NCI-H82 (cell line): Measurements from ENCODE around the gene STK36.

ENCODE experiments used
- DNase-seq: peaks from one replicate; lab custom pipeline; 2025; lab: John Stamatoyannopoulos, UW

Gene STK36

DNA sequence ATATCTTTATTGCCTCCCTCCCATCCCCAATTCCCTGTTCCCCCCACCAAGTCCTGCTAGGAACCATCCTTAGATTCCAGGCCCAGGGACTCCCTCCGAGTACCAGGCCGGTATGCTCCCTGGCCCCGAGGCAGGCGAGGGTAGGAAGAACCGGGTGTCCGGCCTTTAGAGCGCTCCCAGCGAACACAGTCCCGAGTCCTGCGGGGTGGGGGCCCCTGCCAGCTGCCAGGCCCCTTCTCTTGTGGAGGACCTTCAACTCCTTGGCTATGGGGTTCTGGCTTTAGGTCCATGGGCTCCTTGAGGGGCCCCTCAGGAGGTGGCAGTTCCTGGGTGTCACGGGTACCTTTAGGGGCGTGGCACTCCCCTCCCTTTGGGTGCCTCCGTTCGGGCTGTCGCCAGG, 8.0 kb upstream of the STK36 start:
- no peak for DNase-seq

DNA sequence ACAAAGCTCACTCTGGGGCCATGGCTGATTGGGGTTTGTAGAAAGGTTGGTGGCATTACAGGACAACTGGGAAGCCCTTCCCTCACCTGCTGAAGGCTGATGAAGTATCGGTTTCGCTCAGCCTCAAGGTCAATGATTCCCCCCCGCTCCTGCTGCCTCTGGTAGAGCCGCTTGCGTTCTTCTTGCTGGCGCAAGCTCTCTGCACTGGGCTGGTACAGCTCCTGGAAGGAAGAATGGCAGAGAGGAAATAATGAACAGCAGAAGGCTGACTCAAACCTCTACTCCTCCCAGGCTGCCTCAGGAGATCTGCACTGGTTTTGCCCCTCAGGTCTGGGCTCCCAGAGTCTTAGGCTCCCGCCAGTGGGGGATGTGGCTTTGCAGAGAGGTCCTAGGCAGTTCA, 7.2 kb upstream of the STK36 start:
- no peak for DNase-seq

DNA sequence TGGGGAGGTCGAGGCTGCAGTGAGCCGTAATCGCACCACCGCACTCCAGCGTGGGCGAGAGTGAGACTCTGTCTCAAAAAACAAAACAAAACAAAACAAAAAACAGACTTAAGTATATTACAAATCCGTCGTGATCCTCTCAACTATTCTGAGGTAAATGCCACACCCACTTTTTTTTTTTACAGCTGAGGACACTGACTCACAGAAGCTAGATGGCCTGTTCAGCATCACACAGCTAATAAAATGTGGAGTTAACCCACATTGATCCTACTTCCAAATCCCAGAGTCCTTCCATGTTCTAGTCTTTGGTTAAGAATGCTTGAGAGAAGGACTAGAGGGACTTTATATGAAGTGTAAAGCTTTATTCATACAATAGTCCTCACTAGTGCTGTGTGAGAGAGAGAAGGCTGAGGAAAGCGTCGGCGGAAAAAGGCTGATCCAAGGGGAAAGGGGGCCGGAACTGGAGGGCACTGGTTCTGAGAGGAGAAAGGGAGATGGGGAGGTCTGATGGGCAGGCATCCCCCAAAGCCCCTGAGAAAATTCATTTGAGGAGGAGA, 711 bp upstream of the STK36 start:
- no peak for DNase-seq

DNA sequence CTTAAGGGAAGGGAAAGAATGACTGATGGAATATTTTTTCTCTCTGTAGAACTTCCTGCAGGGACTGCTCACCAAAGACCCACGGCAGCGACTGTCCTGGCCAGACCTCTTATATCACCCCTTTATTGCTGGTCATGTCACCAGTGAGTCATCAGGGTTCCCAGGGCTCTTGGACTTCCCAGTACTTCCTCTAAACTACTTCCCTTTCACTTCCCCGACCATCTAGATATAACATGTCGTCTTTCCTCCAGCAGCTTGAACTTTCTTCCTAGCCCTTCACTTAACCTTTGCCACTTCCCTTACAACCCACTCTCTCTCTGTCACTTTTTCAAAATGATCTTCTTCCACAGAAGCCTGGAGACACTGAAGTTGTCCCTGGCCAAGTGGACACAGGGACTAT, 7.2 kb downstream of the STK36 start:
- no peak for DNase-seq

DNA sequence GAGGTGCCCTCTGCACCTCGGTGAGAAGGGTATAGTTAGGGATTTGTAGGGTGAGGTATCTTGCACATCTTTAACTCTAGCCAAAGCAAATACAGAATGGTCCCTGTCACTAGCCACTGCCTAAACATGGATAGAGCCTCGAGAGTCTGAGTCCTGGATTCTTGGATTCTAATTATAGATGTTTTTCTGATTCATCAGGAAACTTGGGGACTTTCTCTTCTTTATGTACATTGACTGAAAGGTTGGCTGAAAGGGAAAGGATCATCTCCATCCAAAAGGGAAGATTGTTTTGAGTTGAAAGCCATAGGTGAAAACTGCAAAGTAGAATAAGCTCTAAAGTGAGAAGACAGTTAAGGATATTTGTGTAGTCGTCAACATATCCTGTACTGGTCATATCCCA, 8.2 kb downstream of the STK36 start:
- no peak for DNase-seq

DNA sequence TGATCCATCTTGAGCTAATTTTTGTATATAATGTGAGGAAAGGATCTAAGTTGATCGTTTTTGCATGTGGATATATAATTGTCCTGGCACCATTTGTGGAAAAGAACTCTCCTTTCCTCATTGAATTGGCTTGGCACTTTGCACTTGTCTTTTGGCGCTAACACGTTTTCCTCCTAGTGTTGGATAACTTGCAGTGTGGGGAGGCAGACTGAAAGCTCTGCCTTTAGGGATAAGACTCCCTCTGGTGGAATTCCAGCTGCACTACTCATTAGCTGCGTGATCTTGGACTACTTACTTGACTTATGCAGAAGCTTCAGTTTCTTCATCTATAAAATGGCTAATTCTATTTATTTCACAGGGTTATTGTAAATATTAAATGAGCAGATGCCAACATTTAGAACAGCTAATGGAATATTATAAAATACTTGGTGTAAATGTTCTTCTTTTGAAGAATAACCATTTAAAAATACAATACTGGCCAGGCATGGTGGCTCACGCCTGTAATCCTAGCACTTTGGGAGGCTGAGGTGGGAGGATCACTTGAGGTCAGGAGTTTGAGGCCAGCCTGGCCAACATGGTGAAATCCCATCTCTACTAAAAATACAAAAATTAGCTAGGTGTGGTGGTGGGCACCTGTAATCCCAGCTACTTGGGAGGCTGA, 15.6 kb downstream of the STK36 start:
- DNase-seq, result peak; percentile 92

DNA sequence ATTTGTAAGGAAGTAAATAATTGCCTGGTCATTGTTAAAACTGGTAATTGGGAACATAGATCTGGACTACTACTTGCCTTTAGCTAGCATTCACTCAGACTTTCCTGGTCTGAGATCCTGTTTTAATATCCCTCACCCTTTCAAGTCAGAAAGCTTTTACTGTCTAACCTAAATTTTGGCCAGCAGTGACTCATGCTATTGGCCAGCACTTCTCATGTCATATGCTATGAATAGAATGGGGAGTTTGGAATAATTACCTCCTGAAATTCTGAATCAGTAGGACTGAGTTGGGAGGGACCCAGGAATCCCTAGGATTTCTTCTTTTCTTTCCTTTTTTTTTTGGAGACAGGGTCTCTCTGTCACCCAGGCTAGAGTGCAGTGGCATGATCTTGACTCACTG, 19.3 kb downstream of the STK36 start:
- DNase-seq, result no peak

DNA sequence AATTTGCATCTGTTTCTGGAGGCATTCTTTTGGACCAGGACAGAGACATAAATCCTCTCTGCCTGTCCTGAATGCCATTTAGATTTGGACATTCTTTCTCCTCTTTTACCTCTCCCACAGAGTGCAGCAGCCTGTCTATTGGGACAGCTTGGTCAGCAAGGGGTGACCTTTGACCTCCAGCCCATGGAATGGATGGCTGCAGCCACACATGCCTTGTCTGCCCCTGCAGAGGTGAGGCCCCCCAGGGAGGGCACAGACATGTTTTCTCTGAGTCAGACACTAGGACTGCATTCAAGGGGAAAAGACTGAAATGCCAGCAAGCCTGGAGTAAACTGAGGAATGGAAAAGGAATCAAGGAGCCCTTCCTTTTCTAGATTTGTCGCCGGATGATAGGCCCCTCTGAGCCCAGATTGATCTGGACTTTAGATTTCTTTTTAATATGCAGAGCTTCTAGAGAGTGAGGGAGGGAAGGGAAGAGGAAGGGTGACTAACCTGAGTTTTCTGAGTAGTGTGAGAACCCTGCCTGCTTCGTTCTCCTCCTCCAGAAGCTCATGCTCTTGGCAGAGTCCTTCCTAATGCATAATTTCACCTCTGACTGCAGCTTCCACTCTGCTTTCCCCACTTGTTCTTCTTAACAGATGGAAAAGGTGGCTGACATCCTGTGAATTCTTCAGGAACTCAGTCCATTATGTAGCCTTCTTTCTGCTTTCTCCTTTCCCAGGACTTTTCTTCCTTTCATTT, 22.7 kb downstream of the STK36 start:
- no peak for DNase-seq

DNA sequence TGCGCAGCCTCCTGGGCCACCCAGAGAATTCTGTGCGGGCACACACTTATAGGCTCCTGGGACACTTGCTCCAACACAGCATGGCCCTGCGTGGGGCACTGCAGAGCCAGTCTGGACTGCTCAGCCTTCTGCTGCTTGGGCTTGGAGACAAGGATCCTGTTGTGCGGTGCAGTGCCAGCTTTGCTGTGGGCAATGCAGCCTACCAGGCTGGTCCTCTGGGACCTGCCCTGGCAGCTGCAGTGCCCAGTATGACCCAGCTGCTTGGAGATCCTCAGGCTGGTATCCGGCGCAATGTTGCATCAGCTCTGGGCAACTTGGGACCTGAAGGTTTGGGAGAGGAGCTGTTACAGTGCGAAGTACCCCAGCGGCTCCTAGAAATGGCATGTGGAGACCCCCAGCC, 27.0 kb downstream of the STK36 start:
- no peak for DNase-seq

DNA sequence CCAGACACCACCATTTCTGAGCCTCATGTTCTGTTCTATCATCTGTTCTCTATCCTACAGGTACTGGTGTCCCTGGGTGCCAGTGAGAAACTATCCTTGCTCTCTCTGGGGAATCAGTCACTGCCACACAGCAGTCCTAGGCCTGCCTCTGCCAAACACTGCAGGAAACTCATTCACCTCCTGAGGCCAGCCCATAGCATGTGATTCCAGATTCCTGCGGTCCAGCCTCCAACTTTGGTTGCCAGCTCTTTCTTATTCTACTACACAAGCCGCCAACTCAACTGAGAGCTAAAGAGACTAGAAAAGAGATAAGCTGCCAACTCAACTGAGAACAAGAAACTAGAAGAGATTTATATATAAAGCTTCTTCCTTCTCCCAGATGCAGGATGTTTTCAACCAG, 29.9 kb downstream of the STK36 start:
- no peak for DNase-seq

DNA sequence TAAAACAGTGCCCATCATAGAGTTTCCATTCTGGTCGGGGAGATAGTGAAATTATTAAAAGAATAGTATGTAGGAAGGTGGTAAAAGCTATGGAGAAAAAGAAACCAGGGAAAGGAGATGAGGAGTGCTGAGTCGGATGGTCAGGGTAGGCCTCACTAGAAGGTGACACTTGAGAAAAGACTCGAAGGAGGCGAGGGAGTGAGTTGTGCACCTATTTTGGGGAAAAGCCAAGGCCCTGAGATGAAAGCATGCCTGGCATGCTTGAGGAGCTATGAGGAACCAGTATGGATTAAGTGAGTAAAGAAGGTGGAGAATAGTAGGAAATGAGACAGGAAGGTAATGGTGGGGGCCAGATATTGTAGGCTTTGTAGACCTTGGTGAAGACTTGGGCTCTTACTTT, 31.5 kb downstream of the STK36 start:
- DNase-seq, result no peak

DNA sequence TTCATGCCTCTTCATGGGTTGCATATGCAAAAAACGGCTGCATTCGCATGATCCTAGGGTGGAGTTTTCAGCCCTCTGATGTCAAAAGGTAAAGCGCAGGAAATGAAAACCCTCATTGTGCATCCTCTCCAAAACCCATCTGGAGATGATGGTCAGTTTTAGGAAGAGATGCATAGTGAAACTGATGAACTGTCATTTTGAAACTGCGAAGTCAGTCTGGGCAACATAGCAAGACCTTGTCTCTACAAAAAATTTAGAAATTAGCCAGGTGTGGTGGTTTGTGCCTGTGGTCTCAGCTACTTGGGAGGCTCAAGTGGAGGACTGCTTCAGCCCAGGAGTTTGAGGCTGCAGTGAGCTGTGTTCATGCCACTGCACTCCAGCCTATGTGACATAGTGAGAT, 36.2 kb downstream of the STK36 start:
- DNase-seq, result no peak

DNA sequence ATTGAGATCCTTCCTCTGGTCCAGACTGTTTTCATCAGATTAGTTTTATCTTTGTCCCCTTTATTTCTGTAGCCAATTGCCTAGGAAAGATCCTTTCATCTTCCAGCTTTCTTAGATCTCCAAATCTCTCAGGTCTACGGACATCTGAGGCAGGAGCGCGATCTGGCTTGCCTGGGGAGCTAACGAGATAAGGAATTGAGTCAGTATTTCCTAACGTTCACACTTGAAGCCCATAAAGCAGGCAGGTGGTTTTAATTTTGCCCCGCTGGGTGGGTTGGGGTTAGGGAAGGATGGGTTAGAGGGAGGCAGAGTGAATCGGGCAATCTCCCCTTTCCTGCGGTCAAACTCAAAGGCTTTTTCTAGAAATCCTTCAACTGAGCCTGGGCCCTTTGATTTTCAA, 38.0 kb downstream of the STK36 start:
- DNase-seq, result peak; percentile 34

DNA sequence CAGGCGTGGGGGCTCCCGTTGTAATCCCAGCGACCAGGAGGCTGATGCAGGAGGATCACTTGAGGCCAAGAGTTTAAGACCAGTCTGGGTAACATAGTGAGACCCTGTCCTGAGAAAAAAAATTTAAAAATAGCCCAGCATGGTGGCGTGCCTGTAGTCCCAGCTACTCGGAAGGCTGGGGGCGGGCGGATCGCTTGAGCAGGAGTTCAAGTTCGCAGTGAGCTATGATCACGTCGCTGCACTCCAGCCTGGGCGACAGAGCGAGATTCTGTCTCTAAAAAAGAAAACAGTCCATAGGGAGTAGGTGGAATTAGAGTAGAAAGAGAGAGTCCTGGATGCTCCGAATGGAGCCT, 38.4 kb downstream of the STK36 start:
- no peak for DNase-seq

DNA sequence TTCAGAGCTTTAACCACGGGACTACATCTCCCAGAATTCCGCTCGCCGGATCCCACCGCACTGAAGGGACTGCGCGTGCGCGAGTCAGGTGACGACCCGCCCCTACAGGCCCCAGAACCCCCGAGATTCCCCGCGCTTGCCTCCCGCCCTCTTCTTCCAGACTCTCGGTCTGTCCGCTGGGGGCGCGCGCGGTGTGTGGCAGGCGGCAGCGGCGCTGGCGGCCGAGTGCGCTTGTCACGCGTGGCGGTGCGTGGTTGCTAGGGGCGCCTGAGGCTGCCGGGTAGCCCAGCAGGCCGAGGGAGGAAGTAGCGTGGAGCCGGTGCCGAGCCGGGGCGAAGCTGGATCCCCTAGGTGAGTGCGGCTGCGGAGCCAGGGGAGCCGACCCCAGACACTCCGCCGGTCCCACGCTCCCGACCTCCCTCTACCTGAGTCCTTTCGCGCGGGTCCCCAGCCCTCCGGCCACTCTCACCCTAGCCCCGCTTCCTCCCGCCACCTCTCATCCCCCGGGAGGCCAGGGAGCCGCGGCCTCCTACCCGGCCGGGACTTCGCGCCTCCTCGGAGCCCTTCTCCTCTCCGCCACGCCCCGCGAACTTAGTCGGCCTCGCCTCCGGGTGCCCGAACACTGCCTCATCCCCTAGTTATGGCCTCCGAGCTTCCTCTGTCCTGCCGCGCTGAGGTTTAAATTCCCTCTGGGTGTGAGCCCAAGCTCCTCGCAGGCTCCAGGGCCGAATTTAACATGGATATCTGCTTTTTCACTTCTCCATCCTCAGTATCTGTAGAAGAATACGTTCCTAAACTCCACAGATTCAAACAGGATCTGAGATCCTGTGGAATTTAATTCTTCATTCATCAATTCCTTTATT, 39.0 kb downstream of the STK36 start, which contains the start of gene TTLL4:
TTLL4 (plus strand) TSS at position 149 of the 863 bp plus-strand sequence. CDS start 26,842 bp downstream, outside the sequence.
- DNase-seq, result peak; percentile 99

DNA sequence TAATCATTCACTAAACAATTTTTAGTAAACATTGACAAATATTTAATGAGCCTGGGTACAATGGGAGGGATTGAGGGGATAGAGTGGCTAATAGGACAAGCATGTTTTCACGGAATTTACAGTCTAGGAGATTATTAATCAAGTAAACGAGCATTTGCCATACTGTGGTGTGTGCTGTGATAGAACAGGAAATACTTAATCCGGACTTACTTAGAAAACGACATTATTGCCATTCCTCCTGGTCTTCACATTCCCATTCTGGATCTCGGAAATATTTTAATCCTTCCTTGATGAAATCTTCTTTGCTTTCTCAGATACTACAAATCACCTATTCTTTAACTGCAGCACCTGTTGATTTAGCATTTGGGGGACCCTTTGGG, 39.7 kb downstream of the STK36 start:
- DNase-seq, result peak; percentile 40

DNA sequence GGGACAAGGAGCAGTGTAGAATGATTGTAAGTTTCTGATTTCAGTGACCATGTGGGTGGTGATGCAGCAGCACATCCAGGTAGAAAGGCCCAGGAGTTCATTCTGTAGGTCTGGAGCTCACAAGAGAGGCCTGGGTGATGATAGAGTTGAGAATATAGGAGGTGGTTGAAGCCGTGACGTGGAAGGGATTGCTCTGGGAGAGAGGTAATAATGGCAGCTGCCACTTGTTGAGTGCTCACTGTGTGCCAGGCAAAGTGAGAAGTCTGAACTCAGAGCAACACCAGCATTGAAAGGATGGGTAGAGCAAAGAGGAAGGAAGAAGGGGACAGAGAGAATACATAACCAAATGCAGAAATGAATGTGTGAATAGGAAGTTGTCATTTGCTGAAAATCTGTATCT, 42.0 kb downstream of the STK36 start:
- DNase-seq, result no peak

DNA sequence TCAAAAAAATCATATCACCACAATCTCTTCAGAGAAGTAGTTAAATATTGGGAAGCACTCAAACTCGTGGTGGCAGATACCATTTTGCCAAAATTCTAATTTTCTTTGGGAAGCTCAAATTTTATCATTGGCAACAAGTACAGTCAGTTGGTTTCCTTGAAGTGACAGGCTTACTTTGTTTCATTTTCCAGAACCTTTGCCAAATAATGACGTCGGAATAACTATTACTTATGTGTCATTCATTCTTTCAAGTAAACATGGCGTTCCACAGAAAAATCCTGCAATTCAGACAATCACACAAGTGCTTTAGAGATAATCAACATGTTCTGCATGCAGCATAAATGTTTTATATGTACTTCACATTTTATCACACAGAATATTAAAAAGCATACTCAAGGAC, 44.2 kb downstream of the STK36 start:
- no peak for DNase-seq

DNA sequence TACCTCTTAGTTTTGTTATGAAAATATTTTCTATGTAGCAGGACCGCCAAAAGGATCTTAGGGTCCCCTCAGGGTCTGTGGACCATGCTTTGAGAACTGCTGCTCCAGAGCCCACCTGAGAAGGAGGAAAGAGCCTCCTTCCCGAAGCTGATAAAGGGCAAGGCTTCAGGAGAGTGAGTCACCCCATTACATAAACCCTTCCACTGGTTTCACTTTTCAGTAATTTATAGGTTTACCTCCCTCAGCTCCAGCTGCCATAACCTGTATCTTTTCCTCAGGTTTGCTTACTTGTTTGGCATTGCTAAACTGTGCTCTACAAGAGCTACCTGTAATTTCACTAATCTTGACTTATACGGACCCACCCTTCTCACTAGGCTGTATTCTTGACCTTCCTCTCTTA, 45.4 kb downstream of the STK36 start:
- DNase-seq, result no peak

DNA sequence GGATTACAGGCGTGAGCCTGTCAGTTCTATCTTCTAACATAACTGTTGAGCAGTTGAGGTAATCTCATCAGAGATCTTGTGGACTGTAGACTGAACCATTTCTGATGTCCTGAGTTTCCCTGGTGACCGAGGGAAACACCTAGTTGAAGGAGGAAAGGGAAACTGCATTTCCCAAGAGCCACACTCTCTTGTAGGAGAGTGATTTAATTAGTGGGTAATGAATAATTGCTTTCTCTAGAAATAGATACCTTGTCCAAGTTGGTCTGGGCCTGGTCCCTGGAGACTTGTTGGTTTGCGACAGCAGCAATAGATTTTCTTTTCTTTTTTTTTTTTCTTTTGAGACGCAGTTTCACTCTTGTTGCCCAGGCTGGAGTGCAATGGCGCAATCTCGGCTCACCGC, 46.2 kb downstream of the STK36 start:
- no peak for DNase-seq

DNA sequence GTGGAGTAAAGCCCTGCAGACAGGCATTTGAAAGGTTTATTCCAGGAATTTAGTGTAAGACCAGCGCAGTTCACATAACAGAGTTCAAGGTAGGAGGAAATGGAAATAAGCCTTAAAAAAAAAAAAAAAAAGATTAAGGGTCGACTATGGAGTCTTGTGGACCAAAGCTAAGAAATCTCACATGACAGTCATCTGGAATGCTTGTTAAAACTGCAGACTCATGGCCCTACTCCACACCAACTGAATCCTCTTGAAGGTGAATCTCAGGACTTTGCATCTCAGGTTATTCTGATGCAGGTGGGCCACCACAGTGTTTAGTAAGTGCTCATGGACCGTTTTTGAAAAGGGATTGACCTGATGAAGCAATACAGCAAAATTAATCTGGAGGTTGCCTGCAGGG, 47.6 kb downstream of the STK36 start:
- no peak for DNase-seq
